ENCODE measurements around the gene TBX10.

TBX10 gene

DNA sequence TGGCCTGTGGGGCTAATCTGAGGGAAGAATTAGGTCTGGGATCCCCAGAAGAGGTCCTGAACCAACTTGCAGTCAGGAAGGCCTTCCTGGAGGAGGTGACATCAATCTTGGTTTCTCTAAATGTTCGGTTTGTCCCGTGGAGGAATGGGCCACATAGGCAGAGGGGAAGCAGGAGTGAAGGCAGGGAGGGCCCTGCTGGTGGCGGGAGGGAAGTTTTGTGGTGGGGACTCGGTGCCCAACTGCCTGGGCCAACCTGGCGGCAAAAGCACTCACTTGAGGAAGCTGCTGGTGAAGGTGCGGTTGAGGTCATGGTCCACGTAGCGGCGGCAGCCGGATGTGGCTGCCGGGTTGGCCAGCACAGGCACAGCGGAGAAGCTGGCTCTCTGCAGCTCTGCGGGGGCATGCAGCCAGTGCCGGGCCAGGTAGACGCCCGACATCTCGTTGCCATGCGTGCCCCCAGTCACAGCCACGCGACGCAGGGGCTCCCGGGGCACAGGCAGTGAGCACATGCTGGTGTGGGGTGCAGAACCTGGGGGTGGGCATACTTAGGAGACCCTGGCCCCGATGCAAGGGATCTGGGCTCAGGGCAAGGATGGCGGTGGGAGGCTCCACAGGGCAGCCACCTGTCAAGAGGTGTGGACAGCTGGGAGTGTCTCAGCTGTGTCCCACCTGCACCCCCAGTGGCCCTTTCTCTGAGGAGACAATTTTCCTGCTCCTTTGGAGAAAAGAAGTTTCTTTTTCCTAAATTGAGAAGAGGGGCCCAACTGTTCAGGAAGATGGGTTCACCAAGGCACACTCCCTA is 7.2 kb upstream of the TBX10 start:
- DNase-seq (ENCODE audit: insufficient read length, low spot score) (no peak), FAIRE-seq (peak; percentile 98)
- TF ChIP-seq PAX5 (IDR thresholded peaks at IDR 0.05; ENCODE audit: insufficient read depth, low read length, severe bottlenecking) (peak; percentile 31), POLR2A (IDR thresholded peaks at IDR 0.05; ENCODE audit: low read depth, low read length) (no peak), POLR2AphosphoS5 (IDR thresholded peaks at IDR 0.05; ENCODE audit: low read depth, low read length) (no peak), POU2F2 (IDR thresholded peaks at IDR 0.05; ENCODE audit: low read depth, low read length) (no peak)

DNA sequence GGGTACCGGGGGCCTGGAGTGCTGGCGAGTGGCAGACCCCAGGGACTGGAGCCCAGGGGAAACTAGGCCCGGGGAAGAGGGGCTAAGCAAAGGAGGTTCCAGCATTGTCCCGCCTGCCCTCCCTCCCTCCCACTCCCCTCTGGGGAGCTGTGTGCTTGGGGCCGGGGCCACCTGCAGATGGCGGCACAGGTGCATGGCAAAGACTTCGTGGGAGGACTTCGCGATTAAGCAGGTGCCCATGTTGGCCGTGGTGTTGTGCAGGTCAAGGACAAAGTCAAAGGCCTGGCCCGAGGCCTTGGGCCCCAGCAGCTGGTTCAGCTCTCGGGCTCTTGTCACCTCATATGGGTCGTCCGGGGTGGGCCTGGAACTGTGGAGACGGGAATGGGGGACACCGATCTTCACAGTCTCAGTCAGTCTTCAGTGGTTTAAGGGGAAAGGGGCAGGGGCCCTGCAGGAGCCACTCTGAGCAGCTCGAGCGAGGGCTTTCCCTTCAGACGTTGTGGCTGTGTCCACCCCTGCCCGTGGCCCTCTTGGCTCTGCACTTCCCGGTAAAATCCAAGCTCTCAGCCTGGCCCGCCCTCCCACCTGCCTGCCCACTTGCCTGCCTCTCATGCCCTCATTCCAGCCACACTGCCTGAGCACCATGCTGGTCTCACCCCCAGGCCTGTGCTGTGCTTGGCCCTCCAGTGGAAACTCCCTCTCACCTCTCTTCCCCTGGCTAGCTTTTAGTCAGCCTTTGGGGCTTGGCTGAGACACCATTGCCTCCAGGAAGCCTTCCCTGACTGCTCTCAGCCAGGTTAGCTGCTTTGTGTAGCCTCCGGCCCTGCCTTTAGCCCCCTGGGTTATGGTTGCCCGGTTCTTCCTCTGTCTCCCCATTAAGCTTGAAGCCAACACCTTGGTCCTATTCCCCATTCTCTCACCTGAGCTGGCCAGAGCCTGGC is 6.2 kb upstream of the TBX10 start:
- FAIRE-seq (peak; percentile 81), DNase-seq (ENCODE audit: insufficient read length, low spot score) (peak; percentile 29)
- no peak for TF ChIP-seq SPI1 (IDR thresholded peaks at IDR 0.05; ENCODE audit: low read depth, low read length)
- TF ChIP-seq POU2F2 (IDR thresholded peaks at IDR 0.05; ENCODE audit: low read depth, low read length): no peak
- TF ChIP-seq POLR2AphosphoS5 (IDR thresholded peaks at IDR 0.05; ENCODE audit: low read depth, low read length): no peak
- no peak for TF ChIP-seq TAF1 (IDR thresholded peaks at IDR 0.05; ENCODE audit: low read depth, low read length)
- TF ChIP-seq POLR2A (IDR thresholded peaks at IDR 0.05; ENCODE audit: low read depth, low read length): no peak
- no peak for TF ChIP-seq PAX5 (IDR thresholded peaks at IDR 0.05; ENCODE audit: insufficient read depth, low read length, severe bottlenecking)

DNA sequence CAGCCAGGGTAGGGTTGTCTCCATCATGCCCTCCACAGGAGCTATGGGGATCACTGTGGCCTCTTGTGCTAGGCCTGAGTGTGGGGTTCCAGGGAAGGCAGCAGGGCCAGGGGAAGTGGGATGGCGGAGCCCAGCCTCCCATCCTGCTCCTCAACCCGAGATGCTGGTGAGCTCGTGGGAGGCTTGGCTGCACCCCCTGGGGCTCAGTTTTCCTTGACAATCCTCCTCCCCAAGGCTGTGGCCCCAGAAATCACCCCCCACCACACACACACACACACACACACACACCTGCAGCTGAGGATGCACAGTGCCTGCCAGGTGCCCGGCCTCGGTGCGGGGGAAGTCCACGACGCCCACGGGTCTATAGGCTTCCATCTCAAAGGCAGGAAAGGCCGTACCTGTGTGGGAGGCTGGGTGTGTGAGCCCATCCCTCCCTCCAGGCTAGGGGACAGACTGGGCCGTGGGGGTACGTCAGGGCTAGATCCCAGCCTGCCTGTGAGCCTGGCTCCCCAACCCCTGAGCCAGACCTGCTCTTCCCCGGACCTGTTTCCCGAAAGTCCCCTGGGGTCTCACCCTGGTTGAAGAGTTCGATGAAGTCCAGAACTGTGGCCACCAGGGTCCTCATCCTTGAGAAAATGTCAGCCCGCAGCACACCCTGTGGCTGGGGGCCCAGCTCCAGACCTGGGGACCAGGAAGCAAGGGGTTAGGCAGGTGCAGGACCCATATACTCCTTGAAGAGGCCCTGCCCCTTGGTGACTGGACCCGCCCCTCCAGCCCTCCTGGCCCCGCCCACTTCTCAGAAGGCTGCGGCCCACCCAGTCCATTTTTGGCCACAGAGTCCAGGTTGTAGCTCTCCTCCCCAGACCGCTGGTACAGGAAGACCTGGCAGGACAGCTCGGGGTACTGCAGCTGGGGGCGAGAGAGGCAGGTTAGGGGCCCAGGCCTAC is 5.2 kb upstream of the TBX10 start:
- DNase-seq (ENCODE audit: insufficient read length, low spot score) (peak; percentile 25), FAIRE-seq (no peak)

DNA sequence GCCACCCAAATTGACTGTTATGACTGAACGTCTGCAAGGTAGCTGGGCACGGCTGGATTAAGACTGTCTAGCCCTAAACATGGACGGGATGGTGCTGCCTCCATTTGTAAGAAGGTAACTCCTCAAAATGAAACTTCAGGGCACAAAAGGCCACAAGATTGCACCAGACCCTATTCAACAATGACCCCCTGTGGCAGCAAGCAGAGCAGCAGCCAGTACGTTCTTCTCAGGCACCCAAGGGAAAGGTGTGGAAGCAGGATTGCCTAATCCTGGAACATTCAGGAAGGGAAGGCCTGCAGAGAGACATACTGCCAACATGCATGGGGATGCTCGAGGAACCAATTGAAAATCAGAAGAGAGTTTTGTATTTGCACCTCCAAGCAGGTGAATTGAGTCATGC is 4.5 kb upstream of the TBX10 start:
- TF ChIP-seq TAF1 (IDR thresholded peaks at IDR 0.05; ENCODE audit: low read depth, low read length) (no peak), SPI1 (IDR thresholded peaks at IDR 0.05; ENCODE audit: low read depth, low read length) (no peak), POU2F2 (IDR thresholded peaks at IDR 0.05; ENCODE audit: low read depth, low read length) (no peak), PAX5 (IDR thresholded peaks at IDR 0.05; ENCODE audit: insufficient read depth, low read length, severe bottlenecking) (no peak), POLR2A (IDR thresholded peaks at IDR 0.05; ENCODE audit: low read depth, low read length) (no peak), POLR2AphosphoS5 (IDR thresholded peaks at IDR 0.05; ENCODE audit: low read depth, low read length) (no peak)
- peak; percentile 85 for FAIRE-seq
- DNase-seq (ENCODE audit: insufficient read length, low spot score): peak; percentile 26

More for the DNA sequence above, 5.2 kb upstream of the TBX10 start:
- TF ChIP-seq PAX5 (IDR thresholded peaks at IDR 0.05; ENCODE audit: insufficient read depth, low read length, severe bottlenecking) (no peak), POLR2AphosphoS5 (IDR thresholded peaks at IDR 0.05; ENCODE audit: low read depth, low read length) (no peak), TAF1 (IDR thresholded peaks at IDR 0.05; ENCODE audit: low read depth, low read length) (no peak), POU2F2 (IDR thresholded peaks at IDR 0.05; ENCODE audit: low read depth, low read length) (no peak), SPI1 (IDR thresholded peaks at IDR 0.05; ENCODE audit: low read depth, low read length) (no peak), POLR2A (IDR thresholded peaks at IDR 0.05; ENCODE audit: low read depth, low read length) (no peak)

DNA sequence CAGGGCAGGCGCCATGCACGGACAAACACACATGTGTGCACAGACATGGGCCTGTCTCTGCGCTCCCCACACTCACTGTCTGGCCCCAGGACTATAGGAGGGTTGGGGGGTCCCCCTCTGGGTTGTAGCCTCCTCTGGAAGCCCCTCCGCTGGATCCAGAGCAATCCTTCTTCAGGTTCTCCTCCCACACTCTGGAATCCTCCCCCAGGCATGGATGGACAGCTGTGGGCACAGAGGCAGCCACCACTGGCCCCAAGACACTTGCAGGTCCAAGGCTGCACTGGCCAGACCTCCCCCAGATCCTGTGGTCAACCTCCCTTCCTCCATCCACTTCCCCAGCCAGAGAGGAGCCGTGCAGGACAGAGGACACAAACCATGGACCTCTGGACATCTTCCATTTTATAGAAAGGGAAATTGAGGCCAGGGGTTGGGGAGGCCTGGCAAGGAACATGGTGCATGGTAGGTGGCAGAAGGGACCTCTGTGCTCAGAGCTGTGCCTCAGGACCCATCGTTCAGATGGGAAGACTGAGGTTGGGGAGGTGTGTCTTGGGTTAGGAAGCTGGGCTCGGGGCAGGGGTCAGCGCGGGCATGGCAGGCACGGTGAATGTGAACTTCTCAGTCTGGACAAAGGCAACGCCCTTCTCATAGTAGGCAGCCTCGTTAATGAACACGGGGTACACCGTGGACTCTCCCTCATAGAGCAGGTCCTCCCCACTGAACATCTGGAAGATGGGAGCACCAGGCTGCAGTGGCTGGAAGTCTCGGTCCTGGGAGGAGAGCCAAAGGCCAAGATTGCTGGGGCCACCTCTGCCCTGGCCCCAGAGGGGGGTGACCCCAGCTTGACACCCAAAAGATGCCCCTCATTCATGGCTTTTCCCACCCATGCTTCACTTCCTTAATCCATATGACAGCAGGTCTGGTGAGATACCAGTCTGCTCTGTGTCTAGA is 2.9 kb upstream of the TBX10 start:
- no peak for DNase-seq (ENCODE audit: insufficient read length, low spot score)
- TF ChIP-seq TAF1 (IDR thresholded peaks at IDR 0.05; ENCODE audit: low read depth, low read length) (no peak), SPI1 (IDR thresholded peaks at IDR 0.05; ENCODE audit: low read depth, low read length) (0 out of 2 replicates have a peak, but pooled peaks have one; percentile 13)
- no peak for FAIRE-seq

DNA sequence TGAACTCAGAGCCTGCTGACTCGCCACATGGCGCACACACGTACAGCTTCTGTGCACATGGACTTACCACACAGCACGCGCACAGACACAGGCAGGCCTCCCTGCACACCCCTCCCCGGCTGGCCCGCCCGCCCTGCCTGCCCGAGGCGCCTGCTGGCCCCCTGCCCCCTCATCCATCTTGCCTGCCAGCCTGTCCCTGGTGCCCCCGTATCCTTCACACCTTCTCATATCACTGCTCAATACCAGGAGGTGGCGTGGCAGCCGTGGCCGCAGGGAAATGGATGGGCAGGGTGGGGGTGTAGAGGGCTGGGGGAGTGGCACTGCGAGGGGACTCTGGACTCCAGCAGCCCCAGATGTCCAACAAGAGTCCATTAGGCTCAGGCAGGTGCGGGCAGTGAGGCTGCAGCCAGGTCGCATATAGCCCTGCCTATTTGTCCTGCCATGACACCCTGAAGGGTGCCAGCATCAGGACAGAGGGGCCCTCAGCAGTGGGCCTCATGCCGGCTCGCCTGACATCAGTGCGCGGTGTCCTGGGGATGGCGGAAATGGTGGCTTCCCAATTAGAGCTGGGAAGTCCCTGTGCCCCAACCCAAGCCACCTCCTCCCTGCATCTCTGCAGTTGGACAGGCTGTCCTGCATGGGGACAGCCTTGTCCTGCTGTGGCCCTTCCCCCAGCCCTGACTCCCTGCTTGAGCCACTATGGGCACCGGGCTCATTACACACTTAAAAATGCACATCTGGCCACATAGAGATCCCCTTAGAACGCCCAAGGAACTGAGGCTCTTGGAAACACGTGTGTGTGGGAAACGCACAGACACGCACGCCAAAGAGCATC is 2.0 kb upstream of the TBX10 start:
- no peak for DNase-seq (ENCODE audit: insufficient read length, low spot score)
- TF ChIP-seq POLR2A (IDR thresholded peaks at IDR 0.05; ENCODE audit: low read depth, low read length) (no peak), PAX5 (IDR thresholded peaks at IDR 0.05; ENCODE audit: insufficient read depth, low read length, severe bottlenecking) (no peak), SPI1 (IDR thresholded peaks at IDR 0.05; ENCODE audit: low read depth, low read length) (no peak), TAF1 (IDR thresholded peaks at IDR 0.05; ENCODE audit: low read depth, low read length) (no peak), POLR2AphosphoS5 (IDR thresholded peaks at IDR 0.05; ENCODE audit: low read depth, low read length) (no peak), POU2F2 (IDR thresholded peaks at IDR 0.05; ENCODE audit: low read depth, low read length) (no peak)
- no peak for FAIRE-seq

DNA sequence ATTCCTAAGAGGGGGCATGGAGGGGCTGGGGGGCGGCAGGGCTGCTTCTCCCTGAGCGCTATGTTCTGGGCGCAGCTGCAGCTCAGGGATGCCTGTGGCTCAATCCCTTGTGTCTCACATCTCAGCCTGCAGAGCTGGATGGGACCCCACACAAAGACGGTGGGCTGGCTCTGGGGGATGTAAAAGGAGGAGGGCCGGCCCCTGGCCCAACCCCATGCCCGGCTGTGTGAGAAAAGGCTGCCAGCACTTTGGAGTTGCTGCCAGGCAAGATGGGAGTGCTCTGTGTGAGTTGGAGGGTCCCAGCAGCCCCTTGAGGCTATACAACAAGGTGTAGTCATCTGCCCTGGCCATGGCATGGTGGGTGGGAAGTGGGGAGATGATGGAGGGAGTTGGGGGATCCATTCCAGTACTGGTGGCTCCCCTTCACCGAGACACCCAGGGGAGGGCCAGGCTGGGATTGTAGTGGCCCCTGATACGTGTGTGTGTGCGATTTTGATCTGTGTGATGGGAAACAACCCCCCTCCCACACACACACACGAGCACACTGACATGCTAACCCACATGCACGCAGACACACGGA is 1.3 kb upstream of the TBX10 start:
- no peak for DNase-seq (ENCODE audit: insufficient read length, low spot score)
- no peak for FAIRE-seq
- TF ChIP-seq POLR2AphosphoS5 (IDR thresholded peaks at IDR 0.05; ENCODE audit: low read depth, low read length) (no peak), SPI1 (IDR thresholded peaks at IDR 0.05; ENCODE audit: low read depth, low read length) (no peak), TAF1 (IDR thresholded peaks at IDR 0.05; ENCODE audit: low read depth, low read length) (no peak), POU2F2 (IDR thresholded peaks at IDR 0.05; ENCODE audit: low read depth, low read length) (no peak), PAX5 (IDR thresholded peaks at IDR 0.05; ENCODE audit: insufficient read depth, low read length, severe bottlenecking) (no peak), POLR2A (IDR thresholded peaks at IDR 0.05; ENCODE audit: low read depth, low read length) (no peak)

Measured in GM12891 (cell line).